ENCODE results near the gene MPDZ.

The MPDZ gene

GRCh38 chr9:13279284-13280141, at the start of gene MPDZ:
TSS of gene MPDZ (minus strand) at chr9:13279692. CDS start at chr9:13250315, 29,377 bp downstream.
- DNase-seq: no peak

GRCh38 chr9:13324988-13325387, 45.5 kb upstream of the MPDZ start:
- DNase-seq: no peak

GRCh38 chr9:13322828-13323550, 43.5 kb upstream of the MPDZ start:
- no peak for DNase-seq

- DNase-seq: no peak
Measured at GRCh38 chr9:13318027-13318426, 38.5 kb upstream of the MPDZ start.

DNA sequence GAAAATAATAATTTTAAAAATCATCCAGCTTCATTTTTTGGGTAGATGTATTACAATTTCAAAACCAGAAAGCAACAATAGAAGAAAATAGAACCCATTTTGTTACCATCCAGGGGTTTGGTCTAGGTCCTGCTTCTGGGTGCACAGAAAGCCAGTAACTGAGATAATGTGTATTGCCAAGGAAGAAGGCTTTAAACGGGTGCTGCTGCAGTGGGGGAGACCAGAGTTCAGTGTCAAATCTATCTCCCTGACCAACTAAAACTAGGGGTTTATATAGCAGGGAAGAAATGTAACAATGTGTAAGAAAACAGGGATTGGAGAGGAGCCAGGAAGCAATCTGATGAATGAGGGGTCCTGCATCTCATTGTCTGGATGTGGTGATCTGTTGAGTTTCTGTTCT, 17.5 kb upstream of the MPDZ start:
- DNase-seq: no peak

DNA sequence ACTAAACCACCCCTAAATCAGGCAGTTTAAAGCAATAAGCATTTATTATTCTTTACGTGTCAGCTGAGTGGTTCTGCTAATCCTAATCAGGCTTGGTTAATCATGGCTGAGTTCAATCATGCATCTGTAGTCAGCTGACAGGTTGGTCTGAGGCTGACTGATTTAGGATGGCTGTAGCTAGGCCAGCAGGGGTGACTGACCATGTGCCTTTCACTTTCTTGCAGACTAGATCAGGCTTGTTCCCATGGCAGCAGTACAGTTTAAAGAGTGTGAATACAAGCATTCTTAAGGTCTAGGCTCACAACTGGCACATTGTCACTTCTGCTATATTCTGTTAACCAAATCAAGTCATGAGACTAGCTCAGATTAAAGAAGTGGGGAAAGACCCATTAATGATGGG, 16.1 kb upstream of the MPDZ start:
- no peak for DNase-seq

GRCh38 chr9:13292782-13293181, 13.3 kb upstream of the MPDZ start:
- DNase-seq: no peak

DNA sequence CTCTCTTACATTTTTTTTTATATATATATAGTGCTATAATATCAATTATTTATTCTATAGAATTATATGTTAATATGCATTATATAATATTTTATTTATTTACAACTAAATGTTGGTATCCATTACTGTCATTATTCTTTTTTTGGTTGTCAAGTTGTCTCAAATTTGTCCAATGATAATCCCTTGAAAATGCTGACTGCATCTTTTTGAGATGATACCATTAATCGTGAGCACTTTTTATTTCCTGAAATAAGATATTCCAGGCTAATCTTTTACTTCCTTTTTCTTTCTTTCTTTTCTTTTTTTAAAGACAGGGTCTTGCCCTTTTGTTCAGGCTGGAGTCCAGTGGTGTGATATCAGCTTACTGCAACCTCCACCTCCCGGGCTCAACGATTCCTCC, 12.7 kb upstream of the MPDZ start:
- DNase-seq: no peak

DNA sequence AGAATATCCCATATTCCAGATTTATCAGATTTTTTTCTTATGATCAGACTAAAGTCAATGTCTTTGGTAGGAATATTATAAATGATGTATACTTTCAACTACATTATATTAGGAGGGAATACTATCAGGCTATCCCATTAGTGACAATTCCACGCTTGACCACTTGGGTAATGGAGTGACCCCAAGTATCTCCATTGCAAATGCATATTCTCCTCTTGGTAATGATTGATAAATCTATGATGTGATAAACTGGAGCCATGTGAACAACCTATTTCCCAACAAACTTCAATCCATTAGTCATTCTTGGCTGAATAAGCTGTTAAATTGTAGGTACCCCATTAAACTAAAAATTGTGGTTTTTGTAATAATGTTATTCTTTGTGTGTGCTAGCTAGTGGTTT, 12.2 kb upstream of the MPDZ start:
- DNase-seq: no peak

DNA sequence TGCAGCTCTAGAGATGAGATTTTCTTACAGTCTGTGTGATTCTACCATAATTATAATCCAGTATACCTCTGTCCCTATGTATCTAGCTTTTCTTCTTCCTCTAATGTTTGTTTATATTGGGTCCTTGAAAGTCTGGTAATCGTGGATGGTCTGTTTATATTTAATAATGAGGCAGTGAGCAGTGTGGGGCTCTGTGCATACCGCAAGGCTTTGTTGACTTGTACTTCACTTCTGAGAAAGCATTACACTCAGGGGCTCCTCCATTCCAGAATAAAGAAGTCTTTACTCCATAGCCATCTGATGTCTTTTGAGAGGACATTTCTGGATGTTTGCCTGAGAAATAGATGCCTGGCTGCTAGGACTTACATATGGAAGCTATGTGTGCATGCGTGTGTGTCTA, 4.5 kb upstream of the MPDZ start:
- no peak for DNase-seq

DNA sequence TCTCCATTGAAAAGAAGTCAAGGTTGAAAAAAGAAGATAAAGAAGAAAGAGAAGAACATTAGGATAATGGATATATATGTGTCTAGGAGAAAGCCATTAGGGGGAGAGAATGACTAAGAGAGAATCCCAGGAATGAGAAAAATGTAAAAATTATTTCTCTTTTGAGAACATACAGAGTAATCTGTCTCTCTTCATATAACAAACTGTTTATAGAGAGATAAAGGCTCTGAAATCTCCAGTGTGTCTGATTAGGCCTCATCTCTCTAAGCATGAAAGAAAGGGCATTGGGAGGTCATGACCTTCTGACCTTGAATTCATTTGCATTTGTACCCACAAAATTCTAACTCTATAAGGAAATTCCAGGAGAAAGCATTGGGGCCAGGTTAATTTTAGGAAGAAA, 3.5 kb upstream of the MPDZ start:
- DNase-seq: no peak

DNA sequence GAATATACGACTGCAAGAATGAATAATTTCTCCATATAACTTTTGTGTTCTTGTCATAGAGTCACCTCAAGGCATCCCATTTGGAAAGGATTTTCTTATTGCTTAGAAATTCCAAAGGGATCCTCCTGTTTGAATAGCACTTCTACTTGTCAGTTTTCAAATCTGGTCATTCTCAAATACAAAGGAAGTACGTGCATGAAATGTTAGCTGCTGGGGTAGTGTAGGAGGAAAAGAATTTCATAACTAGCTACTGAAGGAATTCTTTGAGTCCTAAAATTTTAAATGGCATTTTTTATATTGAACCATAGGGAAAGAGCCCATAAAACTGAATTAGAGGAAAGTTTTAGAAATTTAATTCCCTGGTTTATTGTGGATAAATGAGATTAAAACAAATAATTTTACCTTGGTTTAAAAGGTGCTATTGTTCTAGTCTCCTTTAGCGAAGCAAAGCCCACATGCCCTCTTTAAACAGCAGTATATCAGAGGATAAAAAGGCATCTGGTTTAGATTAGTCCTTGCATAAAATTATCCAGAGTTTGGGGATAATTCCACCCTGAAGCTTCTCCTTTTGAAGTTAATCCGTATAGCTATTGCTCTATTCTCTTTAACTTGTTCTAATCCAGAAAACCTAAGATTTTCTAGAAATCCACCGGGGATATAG, 2.0 kb upstream of the MPDZ start:
- DNase-seq: no peak

DNA sequence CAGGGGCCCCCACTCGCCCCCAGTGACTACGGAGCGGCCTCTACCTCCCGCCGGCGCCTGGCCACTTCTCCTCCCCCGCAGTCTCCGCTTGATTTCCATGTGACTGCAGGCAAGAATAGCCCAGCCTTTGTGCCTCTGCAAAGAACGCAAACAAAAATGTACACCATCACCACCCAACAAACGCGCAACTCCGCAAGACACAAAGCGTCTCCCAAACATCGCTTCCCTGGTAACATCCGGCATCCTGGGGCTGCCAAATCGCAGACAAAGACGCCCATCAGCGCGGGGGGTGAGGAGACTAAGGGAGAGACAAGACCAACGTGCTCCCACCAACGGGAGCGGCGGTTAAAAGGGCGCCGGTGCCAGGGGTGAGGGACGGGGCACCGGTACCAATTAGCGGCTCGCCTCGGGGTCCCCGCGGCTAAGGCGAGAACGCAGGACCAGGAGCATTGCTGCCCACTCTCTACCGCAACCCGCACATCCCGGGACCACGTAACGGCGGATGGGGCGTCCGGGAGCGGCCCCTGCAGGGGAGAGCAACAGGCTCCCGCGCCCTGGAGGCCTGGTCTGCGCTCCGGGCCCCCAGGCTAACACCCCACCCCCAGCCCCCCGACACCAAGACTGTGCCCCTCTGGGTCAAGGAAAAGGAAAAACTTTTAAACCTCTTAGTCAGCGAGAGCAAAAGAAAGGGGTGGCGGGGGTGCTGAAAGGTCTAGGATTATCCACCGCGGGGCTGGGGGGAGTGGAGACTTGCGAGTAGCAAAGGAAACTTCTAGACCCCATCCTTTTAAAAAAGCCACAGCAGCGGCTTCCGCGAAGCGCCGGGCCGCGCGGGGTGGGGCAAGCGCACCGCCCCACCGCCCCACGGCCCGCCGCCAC, 885 bp downstream of the MPDZ start:
- DNase-seq: no peak

DNA sequence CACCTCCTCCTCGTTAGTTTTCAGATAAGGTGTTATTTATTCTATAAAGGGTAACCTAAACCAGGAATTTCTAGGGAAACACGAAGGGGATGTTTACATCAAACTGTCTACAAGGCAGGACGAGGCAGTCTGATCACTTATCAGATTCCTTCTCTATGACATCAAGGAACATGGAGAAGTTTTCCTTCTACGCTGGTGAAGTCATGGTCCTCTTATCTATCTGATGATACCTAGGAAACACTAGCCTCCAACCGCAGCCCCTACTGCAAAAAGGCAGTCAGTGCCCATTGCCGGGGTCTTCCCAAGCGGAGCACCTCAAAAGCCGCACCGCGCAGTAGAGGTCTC, 1.5 kb downstream of the MPDZ start:
- no peak for DNase-seq

GRCh38 chr9:13274886-13275641, 4.4 kb downstream of the MPDZ start:
- DNase-seq: no peak

- no peak for DNase-seq
Measured at GRCh38 chr9:13270734-13271133, 8.8 kb downstream of the MPDZ start.

GRCh38 chr9:13269589-13270452, 9.7 kb downstream of the MPDZ start:
- no peak for DNase-seq

DNA sequence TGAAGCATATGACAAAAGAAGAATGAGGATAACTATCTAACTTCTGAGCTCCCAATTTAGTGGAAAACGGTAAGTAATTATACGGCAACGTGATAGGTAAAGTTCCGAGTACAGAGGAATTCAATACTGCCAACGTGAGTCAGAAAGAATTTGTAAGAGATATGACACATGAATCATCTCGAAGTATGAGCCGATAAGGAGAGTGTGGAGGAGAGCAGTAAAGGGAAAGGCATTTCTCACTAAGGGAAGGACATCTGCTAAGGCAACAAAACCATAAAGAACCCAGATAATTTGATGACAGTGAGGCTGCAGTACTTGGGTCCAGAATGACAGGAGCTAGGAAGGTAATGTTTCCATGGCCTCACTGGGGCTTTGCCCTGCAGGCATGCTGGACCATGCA, 11.0 kb downstream of the MPDZ start:
- DNase-seq: no peak

DNA sequence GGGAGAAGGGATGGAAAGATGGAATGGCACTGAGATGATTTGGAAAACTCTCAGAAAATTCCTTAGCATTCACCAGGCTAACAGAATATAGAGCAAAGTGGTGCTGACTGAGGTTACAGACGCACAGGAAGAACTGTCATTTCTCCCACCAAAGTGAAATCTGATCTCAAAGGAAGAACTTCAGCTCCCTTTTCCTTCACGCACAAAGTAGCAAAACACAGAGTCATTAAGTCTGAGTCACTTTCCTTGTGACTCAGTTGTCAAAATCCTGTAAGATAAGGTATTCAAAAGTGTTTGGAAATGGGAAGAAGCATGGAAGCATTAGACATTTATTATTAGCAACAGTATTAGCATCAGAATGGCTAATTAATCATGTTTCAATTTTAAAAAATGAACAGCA, 11.7 kb downstream of the MPDZ start:
- DNase-seq: no peak

DNA sequence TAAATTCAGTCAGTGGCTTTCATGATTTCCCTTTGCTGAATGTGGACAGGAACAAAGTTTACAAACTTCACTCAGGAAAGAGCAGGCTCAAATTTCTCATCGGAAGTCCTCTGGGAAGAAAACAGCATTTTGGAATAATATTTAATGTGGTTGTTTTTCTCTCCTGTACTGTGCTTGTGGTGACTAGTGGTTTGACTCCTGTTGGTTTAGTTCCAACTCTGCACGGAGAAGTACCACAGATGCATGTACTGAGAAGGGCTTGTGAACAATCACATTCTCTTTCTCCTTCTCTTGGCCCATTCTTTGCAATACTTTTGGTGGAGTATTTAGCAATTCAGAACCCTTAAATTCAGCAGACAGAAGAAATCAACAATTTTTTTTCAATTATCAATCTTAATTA, 13.3 kb downstream of the MPDZ start:
- DNase-seq: no peak

GRCh38 chr9:13264788-13265187, 14.7 kb downstream of the MPDZ start:
- DNase-seq: no peak
